HG03103 (cell line): Measurements from ENCODE around the gene CRISPLD2.

ENCODE experiments used
- ATAC-seq: cut with Tn5 transposase; IDR thresholded peaks from one replicate; pipeline ENCODE4 v1.9.1; 2021; ENCODE audit warnings: low read depth; ENCODE audit not compliant: unreplicated experiment

CRISPLD2 gene

GRCh38 chr16:84819644-84820304, at the start of gene CRISPLD2:
Gene CRISPLD2, plus strand, starts transcription at chr16:84819985. Its CDS starts 18,511 bp downstream, at chr16:84838496.
- ATAC-seq: no peak

GRCh38 chr16:84773312-84773711, 46.5 kb upstream of the CRISPLD2 start:
- no peak for ATAC-seq

GRCh38 chr16:84774810-84775209, 45.0 kb upstream of the CRISPLD2 start:
- no peak for ATAC-seq

GRCh38 chr16:84775262-84775810, 44.4 kb upstream of the CRISPLD2 start:
- no peak for ATAC-seq

- ATAC-seq: no peak
Measured at GRCh38 chr16:84777435-84777834, 42.4 kb upstream of the CRISPLD2 start.

GRCh38 chr16:84778720-84779119, 41.1 kb upstream of the CRISPLD2 start:
- no peak for ATAC-seq

GRCh38 chr16:84780063-84780462, 39.7 kb upstream of the CRISPLD2 start:
- no peak for ATAC-seq

GRCh38 chr16:84780544-84781376, 39.0 kb upstream of the CRISPLD2 start:
- ATAC-seq: no peak

GRCh38 chr16:84782846-84783245, 36.9 kb upstream of the CRISPLD2 start:
- no peak for ATAC-seq

- no peak for ATAC-seq
Measured at GRCh38 chr16:84785843-84786581, 33.8 kb upstream of the CRISPLD2 start.

- ATAC-seq: no peak
Measured at GRCh38 chr16:84786605-84787262, 33.1 kb upstream of the CRISPLD2 start.

GRCh38 chr16:84787263-84787622, 32.5 kb upstream of the CRISPLD2 start:
- no peak for ATAC-seq

GRCh38 chr16:84788920-84789391, 30.8 kb upstream of the CRISPLD2 start:
- no peak for ATAC-seq

GRCh38 chr16:84789431-84789830, 30.4 kb upstream of the CRISPLD2 start:
- no peak for ATAC-seq

GRCh38 chr16:84790301-84790700, 29.5 kb upstream of the CRISPLD2 start:
- no peak for ATAC-seq

- ATAC-seq: no peak
Measured at GRCh38 chr16:84791088-84791487, 28.7 kb upstream of the CRISPLD2 start.

- ATAC-seq: no peak
Measured at GRCh38 chr16:84791501-84791900, 28.3 kb upstream of the CRISPLD2 start.

- no peak for ATAC-seq
Measured at GRCh38 chr16:84794186-84794585, 25.6 kb upstream of the CRISPLD2 start.

GRCh38 chr16:84794626-84795025, 25.2 kb upstream of the CRISPLD2 start:
- ATAC-seq: no peak

- ATAC-seq: no peak
Measured at GRCh38 chr16:84795329-84796053, 24.3 kb upstream of the CRISPLD2 start.
